H1 (cell line): ENCODE measurements around the gene LINC01488. TPM values are rescaled to one million over a fixed set of nuclear protein-coding genes. Genes with fewer than 3 reads are reported as not detected.

Experiments
- CTCF ChIA-PET: fragments of 300-600 bp; sonication (Branson Sonifier 250); formaldehyde crosslinking; loops from one replicate; lab custom pipeline; 2021; ENCODE audit not compliant: partially characterized antibody; lab: Charles Lee
- POLR2A ChIA-PET: fragments of 300-600 bp; sonication (Branson Sonifier 250); formaldehyde crosslinking; loops from one replicate; lab custom pipeline; 2021; ENCODE audit warnings: inconsistent platforms; ENCODE audit not compliant: partially characterized antibody; lab: Charles Lee
- DNase-seq, 2 experiments: peaks; one replicate each; pipeline versions ENCODE4 v3.0.0 to v3.0.0-alpha.2; 2010 to 2022; ENCODE audit warnings: low spot score in 2 of 2, low read depth in 1 of 2, mixed read lengths in 1 of 2
- FAIRE-seq: peaks from 2 replicates; lab custom pipeline; 2011; peaks lifted over from hg19 to GRCh38; lab: Jason Lieb, UNC
- H2AFZ ChIP-seq: 2 replicates; pipeline ENCODE4 v1.8.1; 2012; ENCODE audit warnings: low read length, inconsistent platforms
- H2AK5ac ChIP-seq: 2 replicates; pipeline ENCODE4 v1.6.1; 2013; ENCODE audit warnings: low read depth, low read length
- H2BK120ac ChIP-seq: replicated peaks from 2 replicates; pipeline ENCODE3; 2013; ENCODE audit warnings: low read depth, low read length, inconsistent platforms
- H2BK12ac ChIP-seq: 2 replicates; pipeline ENCODE4 v1.6.1; 2013; ENCODE audit warnings: low read depth, low read length
- H2BK15ac ChIP-seq: 2 replicates; pipeline ENCODE4 v1.6.1; 2013; ENCODE audit warnings: low read length
- H2BK20ac ChIP-seq: 2 replicates; pipeline ENCODE4 v1.6.1; 2013; ENCODE audit warnings: low read length
- H2BK5ac ChIP-seq: 2 replicates; pipeline ENCODE4 v1.6.1; 2013; ENCODE audit warnings: low read depth, low read length
- H3K14ac ChIP-seq: 2 replicates; pipeline ENCODE4 v1.6.1; 2013; ENCODE audit warnings: inconsistent platforms; ENCODE audit not compliant: insufficient read length
- H3K18ac ChIP-seq: 2 replicates; pipeline ENCODE4 v1.6.1; 2013; ENCODE audit warnings: low read length; ENCODE audit errors: extremely low read depth
- H3K23ac ChIP-seq: 2 replicates; pipeline ENCODE4 v1.6.1; 2013; ENCODE audit warnings: inconsistent platforms; ENCODE audit not compliant: insufficient read length
- H3K23me2 ChIP-seq: 2 replicates; pipeline ENCODE4 v1.6.1; 2013; ENCODE audit warnings: low read depth, low read length
- H3K27ac ChIP-seq: 2 replicates; pipeline ENCODE4 v1.6.1; 2011; ENCODE audit warnings: low read depth, low read length, inconsistent platforms
- H3K27me3 ChIP-seq, 4 experiments: replicated peaks in 1 of 4; 1 replicate in 1 of 4; 2 replicates in 3 of 4; pipeline versions ENCODE4 v1.6.1 to v1.8.1; 2011 to 2013; ENCODE audit warnings: low read length in 3 of 4, mild to moderate bottlenecking in 3 of 4, inconsistent platforms in 2 of 4, mixed read lengths in 2 of 4, moderate library complexity in 1 of 4; ENCODE audit not compliant: control insufficient read depth in 3 of 4, insufficient read depth in 3 of 4; ENCODE audit errors: extremely low read depth in 1 of 4
- H3K36me3 ChIP-seq, 4 experiments: 2 replicates each; pipeline versions ENCODE4 v1.6.1 to v1.8.1; 2011 to 2013; ENCODE audit warnings: mild to moderate bottlenecking in 4 of 4, low read length in 3 of 4, moderate library complexity in 2 of 4, control low read depth in 1 of 4, inconsistent platforms in 1 of 4; ENCODE audit not compliant: insufficient read depth in 4 of 4, control insufficient read depth in 2 of 4
- H3K4ac ChIP-seq: replicated peaks from 2 replicates; pipeline ENCODE3; 2013; ENCODE audit warnings: low read length, low read depth, mixed read lengths, inconsistent platforms; ENCODE audit not compliant: insufficient read length
- H3K4me1 ChIP-seq, 4 experiments: replicated peaks in 1 of 4; 1 replicate in 1 of 4; 2 replicates in 3 of 4; pipeline versions ENCODE4 v1.6.1 to v1.8.1; 2011 to 2013; ENCODE audit warnings: low read length in 3 of 4, inconsistent platforms in 2 of 4, mixed read lengths in 1 of 4; ENCODE audit not compliant: insufficient read depth in 4 of 4, control insufficient read depth in 3 of 4
- H3K4me2 ChIP-seq, 2 experiments: 2 replicates each; pipeline versions ENCODE4 v1.6.1 to v1.8.1; 2011 to 2013; ENCODE audit warnings: low read depth in 2 of 2, low read length in 2 of 2, control low read depth in 1 of 2, inconsistent platforms in 1 of 2, mild to moderate bottlenecking in 1 of 2; ENCODE audit not compliant: insufficient read depth in 1 of 2
- H3K4me3 ChIP-seq, 4 experiments: fragments of 200-600, 300-600 bp in 1 of 4; sonication (generic), shearing (Covaris generic), sonication (Bioruptor Twin) in 1 of 4; 2 replicates each; pipeline versions ENCODE4 v1.5.1 to v1.8.1; 2011 to 2016; ENCODE audit warnings: low read length in 4 of 4, low read depth in 3 of 4, control low read depth in 2 of 4, inconsistent platforms in 2 of 4, mild to moderate bottlenecking in 2 of 4, mixed read lengths in 1 of 4, moderate library complexity in 1 of 4; ENCODE audit not compliant: insufficient read depth in 2 of 4; ENCODE audit errors: extremely low read depth in 1 of 4
- H3K56ac ChIP-seq: replicated peaks from 2 replicates; pipeline ENCODE3; 2013; ENCODE audit warnings: low read depth, mild to moderate bottlenecking, mixed read lengths, low read length, inconsistent platforms; ENCODE audit not compliant: insufficient read length
- H3K79me1 ChIP-seq: 2 replicates; pipeline ENCODE4 v1.6.1; 2013; ENCODE audit warnings: low read depth, low read length, control low read depth
- H3K79me2 ChIP-seq, 2 experiments: 2 replicates each; pipeline versions ENCODE4 v1.6.1 to v1.8.1; 2012 to 2013; ENCODE audit warnings: low read length in 2 of 2, mild to moderate bottlenecking in 2 of 2, inconsistent platforms in 1 of 2; ENCODE audit not compliant: insufficient read depth in 2 of 2, control insufficient read depth in 1 of 2
- H3K9ac ChIP-seq, 4 experiments: replicated peaks in 1 of 4; 1 replicate in 1 of 4; 2 replicates in 3 of 4; pipeline versions ENCODE4 v1.6.1 to v1.8.1; 2011 to 2013; ENCODE audit warnings: low read depth in 3 of 4, low read length in 3 of 4, control low read depth in 2 of 4, mild to moderate bottlenecking in 2 of 4, moderate library complexity in 2 of 4, inconsistent platforms in 1 of 4; ENCODE audit errors: extremely low read depth in 1 of 4
- H3K9me3 ChIP-seq, 2 experiments: 2 replicates each; pipeline versions ENCODE4 v1.6.1 to v1.8.1; 2012 to 2013; ENCODE audit warnings: mild to moderate bottlenecking in 2 of 2, moderate library complexity in 2 of 2, control low read depth in 1 of 2, inconsistent platforms in 1 of 2, low read depth in 1 of 2, low read length in 1 of 2, mixed read lengths in 1 of 2; ENCODE audit not compliant: insufficient read depth in 2 of 2
- H4K20me1 ChIP-seq, 2 experiments: replicated peaks in 1 of 2; 2 replicates each; pipeline versions ENCODE3 to v1.8.1; 2011 to 2013; ENCODE audit warnings: inconsistent platforms in 2 of 2, low read length in 2 of 2, mild to moderate bottlenecking in 1 of 2; ENCODE audit not compliant: insufficient read depth in 2 of 2, control insufficient read depth in 1 of 2
- H4K5ac ChIP-seq: 2 replicates; pipeline ENCODE4 v1.6.1; 2013; ENCODE audit warnings: low read length, low read depth, mixed read lengths, inconsistent platforms; ENCODE audit not compliant: insufficient read length
- H4K8ac ChIP-seq: 2 replicates; pipeline ENCODE4 v1.8.0; 2013; ENCODE audit warnings: mild to moderate bottlenecking, moderate library complexity, low read length, inconsistent platforms; ENCODE audit not compliant: insufficient read depth; ENCODE audit errors: extremely low read depth
- H4K91ac ChIP-seq: replicated peaks from 2 replicates; pipeline ENCODE3; 2013; ENCODE audit warnings: low read length, mixed read lengths, inconsistent platforms; ENCODE audit not compliant: insufficient read length
- CREB1 ChIP-seq: IDR thresholded peaks from 2 replicates; pipeline ENCODE4 v1.6.1; 2012; ENCODE audit warnings: inconsistent platforms
- GTF2F1 ChIP-seq: IDR thresholded peaks from 2 replicates; pipeline ENCODE4 v1.6.1; 2012; ENCODE audit warnings: low read depth, low read length, improper control_type of control experiment, borderline replicate concordance
- JUN ChIP-seq: IDR thresholded peaks from 2 replicates; pipeline ENCODE4 v1.6.1; 2011; ENCODE audit warnings: low read depth, mild to moderate bottlenecking, improper control_type of control experiment, low read length
- KDM5A ChIP-seq: fragments of 200-600 bp; IDR thresholded peaks from 2 replicates; pipeline ENCODE4 v1.7.1; 2012; ENCODE audit warnings: mild to moderate bottlenecking, low read length, inconsistent platforms, mixed read lengths
- RAD21 ChIP-seq, 2 experiments: IDR thresholded peaks in 1 of 2; conservative IDR thresholded peaks in 1 of 2; 2 replicates each; pipeline ENCODE4 v1.6.1; 2011; ENCODE audit warnings: low read depth in 2 of 2, low read length in 2 of 2, improper control_type of control experiment in 1 of 2, inconsistent platforms in 1 of 2, mild to moderate bottlenecking in 1 of 2, moderate library complexity in 1 of 2
- RXRA ChIP-seq: IDR thresholded peaks from 2 replicates; pipeline ENCODE4 v1.6.1; 2011; ENCODE audit warnings: low read depth, mild to moderate bottlenecking, low read length, moderate library complexity; ENCODE audit not compliant: insufficient read depth
- SUZ12 ChIP-seq: fragments of 200-600 bp; sonication (generic); IDR thresholded peaks from 2 replicates; pipeline ENCODE4 v1.6.1; 2012; ENCODE audit warnings: mild to moderate bottlenecking, inconsistent platforms, low read length, moderate library complexity, mixed read lengths
- TCF12 ChIP-seq: IDR thresholded peaks from 2 replicates; pipeline ENCODE4 v1.6.1; 2011; ENCODE audit warnings: low read depth, mild to moderate bottlenecking, low read length
- WGBS, 2 experiments: shearing (Covaris generic) in 1 of 2; methylation state at CpG; one replicate each; pipeline versions ENCODE4 v1.1.6 to v1.1.7; 2013 to 2015; ENCODE audit warnings: low lambda C conversion rate in 2 of 2, mixed read lengths in 2 of 2, inconsistent platforms in 1 of 2, low coverage in 1 of 2, missing lambda C conversion rate in 1 of 2; ENCODE audit not compliant: insufficient replicate concordance in 2 of 2, insufficient coverage in 1 of 2, insufficient read length in 1 of 2; ENCODE audit errors: extremely low coverage in 1 of 2, missing lambda C conversion rate in 1 of 2; 5-methylcytosine and 5-hydroxymethylcytosine counted together
- polyA plus RNA-seq, 7 experiments: library from polyadenylated mRNA; depleted of rRNA in 3 of 7; stranded (reverse) in 5 of 7; unstranded in 2 of 7; fragments of >200 nt in 5 of 7; fragments of 200-250 nt in 2 of 7; gene quantifications; 1 replicate in 5 of 7; 2 replicates in 1 of 7; 4 replicates in 1 of 7; pipeline versions ENCODE4 v1.2.1 to v1.2.3, GENCODE V29; 2011 to 2013; ENCODE audit warnings: missing spikeins in 2 of 7, mixed read lengths in 2 of 7
- total RNA-seq: library from RNA; stranded (reverse); fragmentation: NEBNext Ultra II Directional; extraction: Animal tissue kit (Norgen Biotek cat#: 25700); gene quantifications from 2 replicates; pipeline ENCODE4 v1.2.1, GENCODE V29; 2021

Gene LINC01488
- total and polyA plus RNA-seq, 2 of the 8 experiments (the other 6 are each of a cell fraction or from before 2014, with no cell fraction given): not detected

GRCh38 chr11:69513663-69514224 lies 32.3 kb downstream of the LINC01488 start:
- 88 to 100% methylated on average over 1 to 12 of the region's 12 CpGs for WGBS, 2 experiments
- DNase-seq: no peak
- POLR2A ChIA-PET: interaction anchor here (1.4 kb wide), 1 partner anchor 8 kb away, joined by 4 read pairs; no protein-coding TSS in a partner anchor

More at GRCh38 chr11:69513663-69514224, 32.3 kb downstream of the LINC01488 start:
- Histone ChIP-seq H2AFZ (no peak overlapping the region), H3K4me2 (no peak overlapping the region), H3K18ac (no peak overlapping the region), H3K79me2 (no peaks in the 10 kb centered on the region), H3K27ac (no peak overlapping the region), H3K23me2 (no peaks in the 10 kb centered on the region), H2BK15ac (no peak overlapping the region), H2BK120ac (no peak overlapping the region), H2BK12ac (peak overlapping the region; percentile 81; the same call in 1 of the 2 replicates), H3K4ac (no peak overlapping the region), H2BK5ac (no peak overlapping the region; the same call in 1 of the 2 replicates), H3K14ac (no peak overlapping the region), H4K91ac (no peak overlapping the region), H3K36me3 (no peaks in the 10 kb centered on the region; a peak in 1 of 8 replicates), H2AK5ac (no peak overlapping the region), H3K9me3 (peaks cover 8 to 11% of the 10 kb centered on the region in 2 experiments; a peak in 3 of 4 replicates), H3K79me1 (no peaks in the 10 kb centered on the region), H4K8ac (no peak overlapping the region), H3K23ac (no peak overlapping the region), H3K9ac (no peak overlapping the region), H2BK20ac (no peak overlapping the region), H4K5ac (no peak overlapping the region), H3K4me1 (peaks cover 0 to 4% (median 0%) of the 10 kb centered on the region in 4 experiments; a peak in 2 of 7 replicates), H3K4me3 (no peak overlapping the region), H3K27me3 (no peaks in the 10 kb centered on the region; a peak in 1 of 7 replicates), H4K20me1 (no peaks in the 10 kb centered on the region), H3K56ac (no peak overlapping the region)
- CTCF ChIA-PET: interaction anchor here (1.3 kb wide), 1 partner anchor 7 kb away, joined by 3 read pairs; no protein-coding TSS in a partner anchor
- no peak for TF ChIP-seq CREB1
- TF ChIP-seq TCF12: no peak
- TF ChIP-seq JUN: no peak
- TF ChIP-seq RXRA: no peak
- TF ChIP-seq SUZ12: no peak
- TF ChIP-seq KDM5A: no peak
- no peak for TF ChIP-seq RAD21 (IDR thresholded peaks at IDR 0.05 in 1 of 2, conservative IDR thresholded peaks at IDR 0.05 in 1 of 2; ENCODE audit: low read depth in 2 of 2, low read length in 2 of 2)
- TF ChIP-seq GTF2F1: no peak
- FAIRE-seq: no peak
